Activated CD8-positive, alpha-beta memory T cell treated with anti-CD3 and anti-CD28 coated beads, Interleukin-2, amount 50 U/mL, for 4 hours (primary cell): ENCODE measurements around the gene COL4A3.

ENCODE experiments used
- DNase-seq: peaks from one replicate; pipeline ENCODE4 v3.0.0-alpha.2; 2020

Gene COL4A3

GRCh38 chr2:227163998-227164762, at the start of gene COL4A3, which contains the start of gene COL4A4:
TSS of gene COL4A3 (plus strand) at chr2:227164624. CDS start at chr2:227164727, 103 bp downstream.
TSS of gene COL4A4 (minus strand) at chr2:227164205. CDS start at chr2:227147483, 16,722 bp downstream.
- no peak for DNase-seq

- no peak for DNase-seq
Observed at GRCh38 chr2:227115761-227116160, 48.7 kb upstream of the COL4A3 start.

GRCh38 chr2:227117027-227117426, 47.4 kb upstream of the COL4A3 start:
- DNase-seq = no peak

GRCh38 chr2:227117852-227118251, 46.6 kb upstream of the COL4A3 start:
- DNase-seq = no peak

GRCh38 chr2:227118353-227118752, 46.1 kb upstream of the COL4A3 start:
- DNase-seq = no peak

GRCh38 chr2:227123697-227124096, 40.7 kb upstream of the COL4A3 start:
- DNase-seq = no peak

GRCh38 chr2:227124811-227125210, 39.6 kb upstream of the COL4A3 start:
- DNase-seq = no peak

- no peak for DNase-seq
Observed at GRCh38 chr2:227125506-227125905, 38.9 kb upstream of the COL4A3 start.

- DNase-seq = no peak
Observed at GRCh38 chr2:227127201-227127600, 37.2 kb upstream of the COL4A3 start.

GRCh38 chr2:227130636-227131035, 33.8 kb upstream of the COL4A3 start:
- no peak for DNase-seq

GRCh38 chr2:227132986-227133385, 31.4 kb upstream of the COL4A3 start:
- no peak for DNase-seq

GRCh38 chr2:227134591-227134990, 29.8 kb upstream of the COL4A3 start:
- no peak for DNase-seq

- no peak for DNase-seq
Observed at GRCh38 chr2:227141301-227141700, 23.1 kb upstream of the COL4A3 start.

- DNase-seq = no peak
Observed at GRCh38 chr2:227143895-227144294, 20.5 kb upstream of the COL4A3 start.

GRCh38 chr2:227146456-227146855, 18.0 kb upstream of the COL4A3 start:
- DNase-seq = no peak

GRCh38 chr2:227147023-227147422, 17.4 kb upstream of the COL4A3 start:
- no peak for DNase-seq

- DNase-seq = no peak
Observed at GRCh38 chr2:227148106-227148505, 16.3 kb upstream of the COL4A3 start.

GRCh38 chr2:227150222-227150936, 14.0 kb upstream of the COL4A3 start:
- no peak for DNase-seq

- no peak for DNase-seq
Observed at GRCh38 chr2:227152093-227152766, 12.2 kb upstream of the COL4A3 start.

GRCh38 chr2:227153307-227153706, 11.1 kb upstream of the COL4A3 start:
- no peak for DNase-seq

- DNase-seq = no peak
Observed at GRCh38 chr2:227153758-227154486, 10.5 kb upstream of the COL4A3 start.

GRCh38 chr2:227154986-227155774, 9.2 kb upstream of the COL4A3 start:
- DNase-seq = no peak
